Calu3 (cell line): Measurements from ENCODE around the gene NR3C1. TPM values are rescaled to one million over a fixed set of nuclear protein-coding genes. Genes with fewer than 3 reads are reported as not detected.

ENCODE experiments used
- BruUV-seq: library from RNA; stranded (reverse); fragments of 400-500 nt; replicated peaks from 2 replicates; lab custom pipeline; 2021; lab: Mats Ljungman, UMichigan
- CTCF ChIA-PET: fragments of 300-600 bp; sonication (Branson Sonifier 250); formaldehyde crosslinking; loops from one replicate; lab custom pipeline; 2022; ENCODE audit warnings: antibody characterized with exemption; lab: Charles Lee
- DNase-seq: peaks from one replicate; pipeline ENCODE4 v3.0.0; 2022
- H3K27ac Mint-ChIP-seq: one replicate; pipeline ENCODE4 v1.8.0; 2022; ENCODE audit warnings: mixed read lengths; ENCODE audit not compliant: unreplicated experiment
- H3K27me3 Mint-ChIP-seq: one replicate; pipeline ENCODE4 v1.8.0; 2022; ENCODE audit warnings: mixed read lengths; ENCODE audit not compliant: unreplicated experiment
- H3K36me3 Mint-ChIP-seq: one replicate; pipeline ENCODE4 v1.8.0; 2022; ENCODE audit warnings: mild to moderate bottlenecking, moderate library complexity, mixed read lengths; ENCODE audit not compliant: insufficient read depth, unreplicated experiment
- H3K4me1 Mint-ChIP-seq: one replicate; pipeline ENCODE4 v1.8.0; 2022; ENCODE audit warnings: mild to moderate bottlenecking, low read depth, mixed read lengths; ENCODE audit not compliant: unreplicated experiment
- H3K4me3 Mint-ChIP-seq: one replicate; pipeline ENCODE4 v1.8.0; 2022; ENCODE audit warnings: mild to moderate bottlenecking, low read depth, moderate library complexity, mixed read lengths; ENCODE audit not compliant: unreplicated experiment
- H3K9me3 Mint-ChIP-seq: one replicate; pipeline ENCODE4 v1.8.0; 2022; ENCODE audit warnings: low read depth, mixed read lengths; ENCODE audit not compliant: unreplicated experiment
- intact Hi-C: fragments of 100-400 bp; cut with micrococcal nuclease; formaldehyde crosslinking; loops from one replicate; pipeline ENCODE4 v1.10.0; 2022; ENCODE audit not compliant: unreplicated experiment
- total RNA-seq: library from RNA; stranded (reverse); gene quantifications from 2 replicates; pipeline ENCODE4 v1.2.3, GENCODE V29; 2022
- TF ChIP-seq, protein P1 (sequence below): fragments of 200-600 bp; IDR thresholded peaks from one replicate; pipeline ENCODE4 v1.8.0; 2022; ENCODE audit warnings: antibody characterized with exemption; ENCODE audit not compliant: unreplicated experiment

Gene NR3C1
- total RNA-seq, 1 experiment from 2014 or later: 63.1 TPM

- Mint-ChIP-seq H3K9me3 (no peaks in the 10 kb centered on the region), H3K27me3 (no peaks in the 10 kb centered on the region), H3K36me3 (no peaks in the 10 kb centered on the region), H3K27ac (no peak overlapping the region), H3K4me3 (no peak overlapping the region), H3K4me1 (peaks cover 26% of the 10 kb centered on the region)
- CTCF ChIA-PET: no interaction called here
- TF ChIP-seq, protein P1, sequence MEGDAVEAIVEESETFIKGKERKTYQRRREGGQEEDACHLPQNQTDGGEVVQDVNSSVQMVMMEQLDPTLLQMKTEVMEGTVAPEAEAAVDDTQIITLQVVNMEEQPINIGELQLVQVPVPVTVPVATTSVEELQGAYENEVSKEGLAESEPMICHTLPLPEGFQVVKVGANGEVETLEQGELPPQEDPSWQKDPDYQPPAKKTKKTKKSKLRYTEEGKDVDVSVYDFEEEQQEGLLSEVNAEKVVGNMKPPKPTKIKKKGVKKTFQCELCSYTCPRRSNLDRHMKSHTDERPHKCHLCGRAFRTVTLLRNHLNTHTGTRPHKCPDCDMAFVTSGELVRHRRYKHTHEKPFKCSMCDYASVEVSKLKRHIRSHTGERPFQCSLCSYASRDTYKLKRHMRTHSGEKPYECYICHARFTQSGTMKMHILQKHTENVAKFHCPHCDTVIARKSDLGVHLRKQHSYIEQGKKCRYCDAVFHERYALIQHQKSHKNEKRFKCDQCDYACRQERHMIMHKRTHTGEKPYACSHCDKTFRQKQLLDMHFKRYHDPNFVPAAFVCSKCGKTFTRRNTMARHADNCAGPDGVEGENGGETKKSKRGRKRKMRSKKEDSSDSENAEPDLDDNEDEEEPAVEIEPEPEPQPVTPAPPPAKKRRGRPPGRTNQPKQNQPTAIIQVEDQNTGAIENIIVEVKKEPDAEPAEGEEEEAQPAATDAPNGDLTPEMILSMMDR: no peak
- no peak for DNase-seq
- BruUV-seq: no TSS peak
- intact Hi-C loops: no loop called here
Observed at GRCh38 chr5:143319437-143320227, 83.9 kb downstream of the NR3C1 start.

GRCh38 chr5:143318833-143319232 is 84.7 kb downstream of the NR3C1 start:
- H3K27ac Mint-ChIP-seq: no peak overlapping the region
- no peaks in the 10 kb centered on the region for H3K27me3 Mint-ChIP-seq
- H3K36me3 Mint-ChIP-seq: peaks cover 3% of the 10 kb centered on the region
- no peaks in the 10 kb centered on the region for H3K9me3 Mint-ChIP-seq
- TF ChIP-seq, protein P1: no peak
- no TSS peak for BruUV-seq
- DNase-seq: no peak
- CTCF ChIA-PET: interaction anchor here (1.1 kb wide), 1 partner anchor 19 kb away, joined by 3 read pairs; no protein-coding TSS in a partner anchor
- peaks cover 31% of the 10 kb centered on the region for H3K4me1 Mint-ChIP-seq
- intact Hi-C loops: no loop called here
- no peak overlapping the region for H3K4me3 Mint-ChIP-seq

DNA sequence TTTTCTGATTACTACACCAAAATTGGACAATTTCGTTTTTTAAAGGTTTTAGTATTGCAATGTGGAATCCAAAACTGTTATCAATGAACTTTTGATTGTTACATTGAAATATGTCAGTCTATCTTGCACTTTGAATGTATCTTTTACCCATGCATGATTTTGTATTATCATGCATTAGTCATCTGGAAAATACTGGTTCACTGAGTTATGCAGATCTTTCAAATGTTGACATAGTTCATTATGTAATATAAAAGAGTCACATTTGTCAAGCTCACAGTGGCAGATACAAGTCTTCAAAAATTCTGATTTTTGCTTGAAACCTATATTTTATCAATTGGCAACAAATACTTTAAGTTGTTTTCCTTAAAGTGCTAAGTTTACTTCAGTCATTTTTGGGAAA is 85.2 kb downstream of the NR3C1 start:
- Mint-ChIP-seq H3K27me3 (no peaks in the 10 kb centered on the region), H3K4me3 (no peak overlapping the region), H3K27ac (no peak overlapping the region), H3K4me1 (peaks cover 34% of the 10 kb centered on the region), H3K9me3 (no peaks in the 10 kb centered on the region), H3K36me3 (peaks cover 8% of the 10 kb centered on the region)
- CTCF ChIA-PET: interaction anchor here (1.1 kb wide), 1 partner anchor 20 kb away, joined by 3 read pairs; no protein-coding TSS in a partner anchor
- BruUV-seq: no TSS peak
- TF ChIP-seq, protein P1: no peak
- DNase-seq: no peak
- intact Hi-C loops: no loop called here

GRCh38 chr5:143316844-143317631 is 86.4 kb downstream of the NR3C1 start:
- Mint-ChIP-seq H3K36me3 (peaks cover 8% of the 10 kb centered on the region), H3K27me3 (no peaks in the 10 kb centered on the region), H3K4me3 (no peak overlapping the region), H3K27ac (no peak overlapping the region), H3K9me3 (no peaks in the 10 kb centered on the region), H3K4me1 (peaks cover 40% of the 10 kb centered on the region)
- DNase-seq: no peak
- intact Hi-C loops: no loop called here
- CTCF ChIA-PET: no interaction called here
- no TSS peak for BruUV-seq
- TF ChIP-seq, protein P1: no peak
